ENCODE data around the gene B4GAT1.

- no peak for TF ChIP-seq CTCF (IDR thresholded peaks at IDR 0.05; ENCODE audit: low read depth, low read length, missing input control)
- no peak for TF ChIP-seq REST (IDR thresholded peaks at IDR 0.05)
- no peak for TF ChIP-seq GABPA (IDR thresholded peaks at IDR 0.05 in 1 of 2, conservative IDR thresholded peaks at IDR 0.05 in 1 of 2)
- no peak for TF ChIP-seq ZBTB33 (IDR thresholded peaks at IDR 0.05)
- TF ChIP-seq JUND (IDR thresholded peaks at IDR 0.05) = no peak
- TF ChIP-seq SP1 (IDR thresholded peaks at IDR 0.05) = no peak
Observed at GRCh38 chr11:66337103-66337899, 10.1 kb downstream of the B4GAT1 start.

Data from liver (tissue), 3 donors.